Stimulated activated CD8-positive, alpha-beta memory T cell treated with anti-CD3 and anti-CD28 coated beads, Interleukin-4, amount 100 ng/mL, for 4 hours (primary cell): ENCODE results near the gene ARMC9.
A peak's percentile ranks its signal among the peaks of the same experiment; 100 is the strongest.
"Not testable (repeated sequence)": the region's sequence is repeated elsewhere in the genome, so short reads cannot be mapped to it uniquely, and the experiment has no call there.

Experiments
- DNase-seq, 2 donors: peaks; one replicate each; pipeline ENCODE4 v3.0.0-alpha.2; 2020; ENCODE audit warnings: low read depth in 2 of 2, low spot score in 1 of 2

ARMC9 gene

DNA sequence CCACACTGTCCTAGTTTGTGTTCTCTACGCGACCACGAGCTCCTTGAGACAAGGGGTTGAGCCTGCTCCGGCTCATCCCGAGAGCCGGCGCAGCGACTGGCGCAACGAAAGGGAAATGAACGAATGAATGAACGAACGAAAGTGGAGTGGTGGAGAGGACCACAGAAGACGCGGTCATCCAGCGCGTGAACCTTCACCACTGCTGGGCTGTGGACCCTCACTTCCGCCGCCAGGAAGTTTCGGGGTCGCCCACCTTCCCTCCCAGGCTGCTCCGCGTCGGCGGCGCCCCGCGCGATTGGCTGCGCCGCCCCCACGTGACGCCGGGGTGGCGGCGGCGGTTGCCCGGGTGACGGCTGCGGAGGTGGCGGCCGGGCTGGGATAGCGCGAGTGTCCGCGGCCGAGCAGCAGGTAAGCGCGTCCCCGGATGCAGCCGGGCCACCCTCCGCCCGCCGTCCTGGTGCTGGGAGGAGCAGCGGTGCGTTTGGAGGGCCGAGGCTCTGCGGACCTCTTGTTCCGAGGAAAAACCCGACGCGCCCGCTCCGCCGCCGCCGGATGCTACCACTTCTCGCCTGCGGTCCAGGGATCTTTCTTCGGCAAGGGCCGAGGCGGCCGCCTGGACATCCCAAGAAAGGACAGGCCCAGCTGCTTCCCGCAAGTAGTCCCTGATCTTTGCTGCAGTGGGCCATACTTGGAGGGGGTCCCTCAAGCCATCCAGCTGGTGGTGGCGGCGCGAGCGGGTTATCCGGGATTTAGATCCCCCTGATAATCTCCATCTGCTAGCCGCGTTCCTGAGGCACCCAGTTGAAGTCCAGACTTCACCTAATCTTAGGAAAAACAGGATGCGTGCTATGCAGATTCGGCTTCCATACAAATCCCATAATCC, at the start of gene ARMC9:
TSS of gene ARMC9 (plus strand) at position 341 of the 883 bp plus-strand sequence. CDS start 7,608 bp downstream, outside the sequence.
- DNase-seq, result peak; percentile 38 to 61

DNA sequence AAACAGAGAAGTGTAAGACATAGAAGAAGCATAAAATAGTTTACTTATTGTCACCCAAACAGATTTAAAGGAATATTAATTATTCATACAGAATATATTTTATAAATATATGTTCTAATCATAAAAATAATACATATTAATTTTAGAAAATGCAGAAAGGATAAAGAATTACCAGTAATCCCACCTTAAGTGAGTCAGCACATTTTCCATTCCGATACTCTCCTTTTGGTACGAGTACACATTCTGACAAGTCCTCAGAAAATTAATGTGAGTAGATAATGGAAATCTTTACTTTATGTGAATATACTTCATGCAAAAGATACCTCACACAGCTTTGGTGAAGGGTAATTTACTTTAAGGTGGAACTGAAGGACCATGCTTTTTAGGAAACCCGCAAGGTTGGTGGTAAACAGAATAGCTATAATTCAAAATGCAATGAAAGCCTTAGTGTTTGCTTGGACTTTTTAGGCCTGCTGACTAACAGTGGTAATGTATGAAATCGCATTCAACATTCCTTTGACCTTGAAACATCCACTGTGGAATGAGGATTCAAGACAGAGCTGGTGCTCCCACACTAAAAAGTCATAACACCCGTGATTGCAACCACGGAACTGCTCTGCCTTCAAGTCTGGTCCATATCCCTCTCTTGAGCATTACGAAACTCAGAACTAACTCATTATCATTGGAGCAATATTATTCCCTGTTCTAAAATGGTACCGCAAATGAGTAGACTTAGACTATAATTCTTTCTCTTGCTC, 45.5 kb upstream of the ARMC9 start:
- no peak for DNase-seq

DNA sequence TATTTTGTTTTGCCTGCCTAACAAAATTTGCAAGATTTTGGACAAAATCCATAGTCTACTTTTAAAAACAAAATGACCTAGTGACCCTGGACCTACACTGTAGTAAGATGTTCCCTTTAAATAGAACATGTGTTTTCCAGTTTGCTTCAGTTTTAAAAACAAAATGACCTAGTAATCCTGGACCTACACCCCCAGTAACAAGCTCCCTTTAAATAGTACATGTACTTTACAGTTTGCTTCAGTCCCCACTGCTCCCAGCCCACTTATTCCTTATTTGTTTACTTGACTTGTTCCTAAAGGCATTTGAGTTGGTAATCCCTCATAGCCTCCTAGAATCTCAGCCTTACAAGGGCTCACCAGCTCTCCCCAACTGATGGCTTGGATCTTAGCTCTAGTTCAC, 39.1 kb upstream of the ARMC9 start:
- no peak for DNase-seq

DNA sequence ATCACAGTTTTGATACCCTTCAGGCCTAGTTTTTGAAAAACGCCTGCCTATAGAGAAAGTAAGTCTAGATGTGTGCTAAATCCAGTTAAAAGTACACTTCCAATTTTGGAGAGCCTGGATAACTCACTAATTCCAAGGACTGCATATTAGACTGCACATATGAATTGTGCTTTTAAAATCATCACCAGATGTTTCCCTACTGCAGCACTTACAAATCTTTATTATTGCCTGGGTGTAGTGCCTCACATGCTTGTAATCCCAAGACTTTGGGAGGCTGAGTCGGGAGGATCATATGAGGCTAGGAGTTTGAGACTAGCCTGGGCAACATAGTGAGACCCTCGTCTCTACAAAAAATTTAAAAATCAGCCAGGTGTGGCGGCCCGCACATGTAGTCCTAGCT, 37.7 kb upstream of the ARMC9 start:
- no peak for DNase-seq

DNA sequence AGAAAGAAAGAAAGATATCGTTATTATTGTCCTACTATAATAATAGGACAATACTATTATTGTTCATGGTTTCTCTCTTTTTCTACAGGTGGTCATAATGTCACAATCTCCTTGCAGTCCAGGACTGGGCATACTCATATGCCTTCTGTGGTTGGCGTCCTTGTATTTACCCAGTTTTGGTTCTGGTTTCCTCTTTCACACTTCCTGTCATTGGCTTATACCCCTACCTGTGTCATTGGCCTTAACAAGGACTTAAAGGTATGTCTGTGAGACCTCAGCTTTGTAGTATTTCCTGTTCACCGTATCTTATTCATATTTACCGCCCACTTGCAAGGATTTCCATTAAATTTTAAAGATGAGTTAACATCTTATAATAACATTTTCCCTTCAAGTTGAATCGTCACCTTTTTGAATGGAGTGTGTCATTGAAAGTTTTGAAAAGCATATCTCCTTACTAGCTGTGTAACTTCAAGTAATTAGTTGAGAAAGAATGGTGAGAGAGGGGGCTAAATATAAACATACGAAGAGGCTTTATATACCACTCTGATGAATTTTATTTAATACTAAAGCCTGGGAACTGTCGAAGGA, 37.1 kb upstream of the ARMC9 start:
- no peak for DNase-seq

GRCh38 chr2:231161877-231162329, 36.5 kb upstream of the ARMC9 start:
- no peak for DNase-seq

DNA sequence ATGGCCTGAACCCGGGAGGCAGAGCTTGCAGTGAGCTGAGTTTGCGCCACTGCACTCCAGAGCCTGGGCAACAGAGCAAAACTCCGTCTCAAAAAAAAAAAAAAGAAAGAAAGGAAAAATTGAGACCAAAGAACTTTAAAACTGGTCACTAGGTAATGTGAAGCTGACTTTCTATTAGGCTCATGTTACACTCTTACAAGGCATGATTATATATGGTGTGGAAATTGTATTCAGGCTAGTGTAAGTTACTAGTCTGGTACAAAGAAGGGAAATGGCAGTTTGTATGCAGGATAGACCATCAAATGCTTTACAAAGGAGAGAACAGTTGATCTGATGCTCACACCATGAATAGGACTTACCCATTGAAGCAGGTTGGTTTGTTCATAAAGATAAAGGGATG, 35.4 kb upstream of the ARMC9 start:
- no peak for DNase-seq

DNA sequence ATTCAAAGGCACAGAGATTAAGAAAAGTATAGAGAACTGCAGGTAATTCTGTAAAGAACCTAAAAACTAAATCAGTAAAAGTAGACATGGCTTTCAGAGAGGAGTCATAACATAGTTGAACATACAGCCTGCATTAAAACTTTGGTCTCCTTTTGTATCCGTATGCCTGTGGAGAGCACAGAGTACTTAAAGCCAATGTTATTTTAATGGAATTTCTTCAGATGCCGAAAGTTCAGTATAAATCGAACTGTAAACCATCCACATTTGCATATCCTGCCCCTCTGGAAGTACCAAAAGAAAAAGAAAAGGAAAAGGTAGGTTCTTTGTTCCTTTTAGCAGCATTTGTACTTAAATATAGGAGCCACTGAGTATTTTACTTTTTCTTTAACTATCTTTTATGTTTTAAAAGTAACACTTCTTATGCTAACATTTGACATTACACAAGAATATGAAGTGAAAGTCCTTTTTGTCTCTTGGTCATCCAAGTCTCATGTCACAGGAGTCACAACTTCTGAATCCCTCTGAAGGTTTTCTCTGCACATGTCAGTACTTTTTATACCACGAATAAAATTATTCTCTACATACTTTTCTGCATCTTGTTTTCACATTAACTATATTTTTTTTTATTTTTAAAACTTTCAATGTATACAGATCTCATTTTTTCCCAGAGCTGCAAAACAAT, 34.9 kb upstream of the ARMC9 start:
- no peak for DNase-seq

DNA sequence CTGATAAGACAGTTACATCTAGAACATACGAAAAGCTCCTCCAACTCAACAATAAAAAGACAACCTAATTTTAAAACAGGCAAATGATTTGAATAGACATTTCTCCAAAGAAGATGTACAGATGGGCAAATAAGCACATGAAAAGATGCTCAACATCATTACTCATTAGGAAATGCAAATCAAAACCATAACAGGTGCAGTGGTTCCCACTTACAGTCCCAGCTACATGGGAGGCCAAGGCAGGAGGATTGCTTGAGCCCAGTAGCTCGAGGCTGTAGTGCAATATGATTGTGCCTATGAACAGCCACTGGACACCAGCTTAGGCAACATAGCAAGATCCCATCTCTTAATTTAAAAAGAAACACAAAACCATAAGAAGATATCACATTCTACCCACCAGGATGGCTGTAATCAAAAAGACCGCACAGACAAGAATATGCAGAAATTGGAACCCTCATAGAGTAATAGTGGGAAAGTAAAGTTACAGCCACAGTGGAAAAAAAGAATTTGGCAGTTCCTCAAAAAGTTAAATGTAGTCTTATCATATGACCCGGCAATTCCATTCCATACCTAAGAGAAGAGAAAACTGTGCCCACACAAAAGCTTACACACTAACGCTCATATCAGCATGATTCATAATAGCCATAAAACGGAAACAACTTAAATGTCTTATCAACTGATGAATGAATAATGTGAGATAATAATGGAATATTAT, 30.5 kb upstream of the ARMC9 start:
- DNase-seq, result no peak

GRCh38 chr2:231168460-231169139, 29.8 kb upstream of the ARMC9 start:
- DNase-seq, result no peak

GRCh38 chr2:231169488-231169887, 28.9 kb upstream of the ARMC9 start:
- no peak for DNase-seq

DNA sequence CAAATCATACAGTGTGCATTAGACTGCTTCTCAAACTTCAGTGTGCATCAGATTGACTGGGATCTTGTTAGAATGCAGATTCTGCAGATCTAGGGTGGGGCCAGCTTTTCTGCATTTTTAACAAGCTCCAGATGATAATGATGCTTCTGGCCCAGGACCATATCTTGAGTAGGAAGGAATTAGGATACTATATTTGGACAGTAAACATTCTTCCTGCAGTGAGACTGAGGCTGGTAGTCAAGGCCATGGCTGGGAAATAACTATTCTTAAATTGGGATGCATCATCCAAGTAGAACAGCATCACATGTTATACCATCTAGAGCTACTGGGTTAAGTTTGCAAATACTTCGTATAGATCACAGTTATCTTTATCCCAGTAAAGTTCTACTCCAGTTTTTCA, 28.4 kb upstream of the ARMC9 start:
- DNase-seq, result no peak

GRCh38 chr2:231172025-231172424, 26.4 kb upstream of the ARMC9 start:
- no peak for DNase-seq

- no peak for DNase-seq
These were observed 24.2 kb upstream of the ARMC9 start for GRCh38 chr2:231174211-231174651.

- DNase-seq, result no peak
These were observed 22.4 kb upstream of the ARMC9 start for GRCh38 chr2:231176066-231176465.

- DNase-seq, result no peak
These were observed 21.0 kb upstream of the ARMC9 start for GRCh38 chr2:231177156-231178025.

DNA sequence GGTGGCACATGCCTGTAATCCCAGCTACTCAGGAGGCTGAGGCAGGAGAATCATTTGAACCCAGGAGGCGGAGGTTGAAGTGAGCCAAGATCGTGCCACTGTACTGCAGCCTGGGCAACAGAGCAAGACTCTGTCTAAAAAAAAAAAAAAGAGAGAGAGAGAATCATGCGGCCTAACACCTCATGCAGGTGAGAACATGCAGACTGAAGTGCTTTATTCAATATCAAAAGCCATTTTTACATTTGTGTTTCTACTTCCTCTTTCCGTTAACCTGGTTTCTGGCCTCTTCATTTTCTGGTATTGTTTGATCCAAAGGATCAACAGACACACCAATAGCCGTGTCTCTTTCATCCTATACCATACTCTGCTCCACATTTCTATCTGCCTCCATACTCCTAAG, 19.6 kb upstream of the ARMC9 start:
- DNase-seq, result not testable (repeated sequence)

DNA sequence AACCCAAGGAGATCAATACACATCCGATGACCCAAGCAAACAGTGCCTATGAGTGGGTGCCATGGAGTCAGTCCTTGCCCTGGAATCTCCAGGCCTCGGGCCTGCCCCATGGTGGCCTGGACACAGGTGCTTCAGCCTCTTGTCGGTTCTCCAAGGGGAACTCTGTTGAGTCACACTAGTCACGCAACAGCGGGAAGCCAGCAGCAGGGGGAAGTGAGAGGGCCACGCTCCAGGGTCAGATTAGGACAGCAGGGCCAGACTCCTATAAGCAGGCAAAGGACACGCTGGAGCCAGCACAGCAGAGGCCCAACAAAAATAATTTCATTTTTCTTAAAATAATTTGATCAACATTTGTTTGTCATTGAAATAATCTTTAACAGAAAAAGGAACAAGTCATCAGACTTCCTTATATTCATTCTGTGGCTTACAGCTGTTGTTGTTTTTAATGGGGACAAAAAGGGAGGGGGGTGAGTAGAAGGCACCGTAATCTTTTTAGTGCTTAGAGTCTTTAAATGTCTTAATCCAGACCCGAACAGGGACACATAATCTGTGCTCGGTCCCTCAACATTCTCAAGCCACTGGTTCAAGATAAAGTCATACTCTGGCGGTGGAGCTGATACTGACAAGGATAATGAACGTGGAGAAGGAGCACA, 16.4 kb upstream of the ARMC9 start:
- DNase-seq, result no peak

- no peak for DNase-seq
These were observed 15.9 kb upstream of the ARMC9 start for GRCh38 chr2:231182513-231182899.
